GM21723 (cell line): ENCODE data around the gene HEATR3.
A peak's percentile ranks its signal among the peaks of the same experiment; 100 is the strongest.

Experiments
- ATAC-seq: cut with Tn5 transposase; IDR thresholded peaks from one replicate; pipeline ENCODE4 v1.9.1; 2021; ENCODE audit warnings: mild to moderate bottlenecking, moderate library complexity; ENCODE audit not compliant: unreplicated experiment

The HEATR3 gene

GRCh38 chr16:50152351-50152806, 86.6 kb downstream of the HEATR3 start:
- ATAC-seq, result peak; percentile 55

GRCh38 chr16:50152807-50153595, 87.2 kb downstream of the HEATR3 start, which contains the start of gene TENT4B:
Gene TENT4B (plus strand): TSS chr16:50153306. CDS start chr16:50153622, 316 bp downstream.
- peak; percentile 73 for ATAC-seq

- peak; percentile 22 for ATAC-seq
Measured at GRCh38 chr16:50153596-50154419, 88.0 kb downstream of the HEATR3 start.

- ATAC-seq, result no peak
Measured at GRCh38 chr16:50154420-50154950, 88.7 kb downstream of the HEATR3 start.

- no peak for ATAC-seq
Measured at GRCh38 chr16:50155925-50156324, 90.2 kb downstream of the HEATR3 start.
